Right ventricle myocardium superior (tissue), 1 donor: ENCODE results near the gene PPP1R1C. TPM values are rescaled to one million over a fixed set of nuclear protein-coding genes. Genes with fewer than 3 reads are reported as not detected.
A peak's percentile ranks its signal among the peaks of the same experiment; 100 is the strongest.

Source experiments
- ATAC-seq: fragments of 200-7000 bp; cut with Tn5 transposase; one replicate; pipeline ENCODE4 v1.9.1; 2020; ENCODE audit warnings: mild to moderate bottlenecking; ENCODE audit not compliant: poor library complexity
- DNase-seq: peaks from one replicate; pipeline ENCODE4 v3.0.0-alpha.2; 2020
- intact Hi-C: fragments of 100-400 bp; cut with DNase I; formaldehyde crosslinking; loops from one replicate; pipeline ENCODE4 v1.11.2; 2022
- total RNA-seq: library from RNA; stranded (reverse); fragmentation: NEBNext Ultra II Directional; extraction: Animal tissue kit (Norgen Biotek cat#: 25700); gene quantifications from one replicate; pipeline ENCODE4 v1.2.1, GENCODE V29; 2021
- donor health status: DM: no; HTN: yes; CAD: no; lungs with severe emphysema.

PPP1R1C gene
- total RNA-seq, 1 donor from 2014 or later, result 21.4 TPM

GRCh38 chr2:182048088-182048487 is 62.4 kb downstream of the PPP1R1C start:
- no peak for ATAC-seq
- intact Hi-C loops, result no loop called here
- DNase-seq, result no peak

GRCh38 chr2:182048621-182049020 is 63.0 kb downstream of the PPP1R1C start:
- DNase-seq, result no peak
- intact Hi-C loops, result no loop called here
- ATAC-seq, result no peak

- intact Hi-C loops, result loop anchor here (10.0 kb wide), 1 partner anchor 65 kb away; the partner anchor contains the start of gene PPP1R1C
- DNase-seq (no peak), ATAC-seq (peak; percentile 77)
Measured at GRCh38 chr2:182049372-182050148, 63.9 kb downstream of the PPP1R1C start.

GRCh38 chr2:182050333-182051135 is 64.9 kb downstream of the PPP1R1C start:
- intact Hi-C loops, result loop anchor here (10.0 kb wide), 1 partner anchor 66 kb away; the partner anchor contains the start of gene PPP1R1C
- ATAC-seq, result no peak
- DNase-seq, result no peak

- no peak for DNase-seq
- intact Hi-C loops, result loop anchor here (10.0 kb wide), 1 partner anchor 71 kb away; the partner anchor contains the start of gene PPP1R1C
- ATAC-seq, result peak; percentile 78
Measured at GRCh38 chr2:182055993-182056392, 70.3 kb downstream of the PPP1R1C start.

GRCh38 chr2:182057002-182057401 is 71.3 kb downstream of the PPP1R1C start:
- intact Hi-C loops, result loop anchor here (10.0 kb wide), 1 partner anchor 72 kb away; the partner anchor contains the start of gene PPP1R1C
- DNase-seq (no peak), ATAC-seq (no peak)

GRCh38 chr2:182058056-182058455 is 72.4 kb downstream of the PPP1R1C start:
- intact Hi-C loops, result loop anchor here (10.0 kb wide), 1 partner anchor 73 kb away; the partner anchor contains the start of gene PPP1R1C

GRCh38 chr2:182061739-182062138 is 76.1 kb downstream of the PPP1R1C start:
- intact Hi-C loops, result no loop called here
- DNase-seq, result no peak
- ATAC-seq, result no peak

More at GRCh38 chr2:182058056-182058455, 72.4 kb downstream of the PPP1R1C start:
- no peak for DNase-seq
- ATAC-seq, result no peak

- DNase-seq (no peak), ATAC-seq (no peak)
- intact Hi-C loops, result no loop called here
Measured at GRCh38 chr2:182062329-182062972, 76.8 kb downstream of the PPP1R1C start.

GRCh38 chr2:182064019-182064778 is 78.5 kb downstream of the PPP1R1C start:
- intact Hi-C loops, result no loop called here
- ATAC-seq, result peak; percentile 79
- peak; percentile 53 for DNase-seq

GRCh38 chr2:182066400-182067087 is 80.9 kb downstream of the PPP1R1C start:
- DNase-seq, result no peak
- ATAC-seq, result no peak
- intact Hi-C loops, result no loop called here

- no peak for ATAC-seq
- no peak for DNase-seq
- intact Hi-C loops, result no loop called here
Measured at GRCh38 chr2:182067393-182067792, 81.7 kb downstream of the PPP1R1C start.

- DNase-seq (no peak), ATAC-seq (no peak)
- intact Hi-C loops, result no loop called here
Measured at GRCh38 chr2:182068811-182069210, 83.2 kb downstream of the PPP1R1C start.

GRCh38 chr2:182069416-182069815 is 83.8 kb downstream of the PPP1R1C start:
- ATAC-seq, result no peak
- intact Hi-C loops, result no loop called here
- DNase-seq, result no peak

GRCh38 chr2:182069908-182070307 is 84.3 kb downstream of the PPP1R1C start:
- intact Hi-C loops, result loop anchor here (10.0 kb wide), 2 partner anchors 95 to 325 kb away; no protein-coding TSS in a partner anchor
- ATAC-seq, result no peak

GRCh38 chr2:182070736-182071135 is 85.1 kb downstream of the PPP1R1C start:
- intact Hi-C loops, result loop anchor here (10.0 kb wide), 2 partner anchors 96 to 326 kb away; no protein-coding TSS in a partner anchor
- ATAC-seq (no peak), DNase-seq (no peak)

More at GRCh38 chr2:182069908-182070307, 84.3 kb downstream of the PPP1R1C start:
- no peak for DNase-seq

- intact Hi-C loops, result loop anchor here (10.0 kb wide), 2 partner anchors 98 to 328 kb away; no protein-coding TSS in a partner anchor
- no peak for ATAC-seq
- no peak for DNase-seq
Measured at GRCh38 chr2:182072861-182073260, 87.2 kb downstream of the PPP1R1C start.
